ENCODE results near the gene COL20A1.
A peak's percentile ranks its signal among the peaks of the same experiment; 100 is the strongest.

COL20A1 gene

DNA sequence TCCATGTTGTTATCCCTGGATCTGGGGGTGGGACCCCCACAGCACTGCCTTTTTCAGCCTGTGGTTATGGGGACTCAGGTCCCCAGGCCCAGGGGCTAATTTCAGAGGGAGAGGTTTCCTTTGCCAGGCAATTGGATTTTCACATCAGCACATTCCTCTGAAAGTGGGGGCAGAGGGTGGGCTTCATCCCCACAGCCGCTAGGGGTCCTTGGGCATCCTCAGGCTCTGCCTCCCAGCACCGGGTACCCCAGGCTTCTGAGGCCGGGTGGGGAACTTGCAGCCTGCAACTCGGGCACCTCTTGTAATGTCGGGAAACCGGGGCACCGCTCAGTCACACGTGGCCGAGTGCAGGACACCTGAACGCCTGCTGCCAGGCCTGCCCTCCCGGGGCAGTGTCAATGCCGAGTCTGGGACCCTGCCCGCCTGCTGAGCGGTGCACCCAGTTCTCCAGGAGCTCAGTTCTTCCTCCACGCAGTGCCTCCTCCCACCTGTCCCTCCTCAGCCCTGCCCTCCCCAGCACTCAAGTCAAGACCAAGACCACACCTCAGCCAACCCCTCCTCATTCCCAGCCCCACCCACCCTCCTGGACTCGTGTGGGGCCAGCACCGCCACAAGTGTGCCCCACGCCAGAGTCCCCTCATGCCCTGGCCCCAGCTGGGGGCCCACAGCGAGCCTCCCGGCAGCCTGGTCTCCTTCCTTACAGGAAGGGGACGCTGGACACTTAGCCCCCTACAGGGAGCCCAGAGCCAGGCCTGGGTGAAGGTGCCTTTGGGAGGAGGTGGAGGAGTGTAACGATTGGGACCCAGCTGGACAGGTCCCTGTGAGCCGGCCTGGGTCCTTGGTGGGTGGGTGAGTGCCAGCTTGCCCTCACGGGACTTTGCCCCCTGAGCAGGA is 77.0 kb downstream of the COL20A1 start:
- no peak for DNase-seq (ENCODE audit: low read depth)
- no peak overlapping the region for H3K4me3 ChIP-seq (ENCODE audit: low read depth, low read length)
- TF ChIP-seq, protein P1, sequence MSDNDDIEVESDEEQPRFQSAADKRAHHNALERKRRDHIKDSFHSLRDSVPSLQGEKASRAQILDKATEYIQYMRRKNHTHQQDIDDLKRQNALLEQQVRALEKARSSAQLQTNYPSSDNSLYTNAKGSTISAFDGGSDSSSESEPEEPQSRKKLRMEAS (IDR thresholded peaks at IDR 0.05; ENCODE audit: low read depth, low read length): no peak
- TF ChIP-seq POLR2A (IDR thresholded peaks at IDR 0.05; ENCODE audit: extremely low read depth, insufficient read length) (no peak), MYC (IDR thresholded peaks at IDR 0.05; ENCODE audit: low read depth, low read length) (no peak)
- TF ChIP-seq, protein P2, sequence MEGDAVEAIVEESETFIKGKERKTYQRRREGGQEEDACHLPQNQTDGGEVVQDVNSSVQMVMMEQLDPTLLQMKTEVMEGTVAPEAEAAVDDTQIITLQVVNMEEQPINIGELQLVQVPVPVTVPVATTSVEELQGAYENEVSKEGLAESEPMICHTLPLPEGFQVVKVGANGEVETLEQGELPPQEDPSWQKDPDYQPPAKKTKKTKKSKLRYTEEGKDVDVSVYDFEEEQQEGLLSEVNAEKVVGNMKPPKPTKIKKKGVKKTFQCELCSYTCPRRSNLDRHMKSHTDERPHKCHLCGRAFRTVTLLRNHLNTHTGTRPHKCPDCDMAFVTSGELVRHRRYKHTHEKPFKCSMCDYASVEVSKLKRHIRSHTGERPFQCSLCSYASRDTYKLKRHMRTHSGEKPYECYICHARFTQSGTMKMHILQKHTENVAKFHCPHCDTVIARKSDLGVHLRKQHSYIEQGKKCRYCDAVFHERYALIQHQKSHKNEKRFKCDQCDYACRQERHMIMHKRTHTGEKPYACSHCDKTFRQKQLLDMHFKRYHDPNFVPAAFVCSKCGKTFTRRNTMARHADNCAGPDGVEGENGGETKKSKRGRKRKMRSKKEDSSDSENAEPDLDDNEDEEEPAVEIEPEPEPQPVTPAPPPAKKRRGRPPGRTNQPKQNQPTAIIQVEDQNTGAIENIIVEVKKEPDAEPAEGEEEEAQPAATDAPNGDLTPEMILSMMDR (IDR thresholded peaks at IDR 0.05; ENCODE audit: low read depth, low read length): peak; percentile 15

DNA sequence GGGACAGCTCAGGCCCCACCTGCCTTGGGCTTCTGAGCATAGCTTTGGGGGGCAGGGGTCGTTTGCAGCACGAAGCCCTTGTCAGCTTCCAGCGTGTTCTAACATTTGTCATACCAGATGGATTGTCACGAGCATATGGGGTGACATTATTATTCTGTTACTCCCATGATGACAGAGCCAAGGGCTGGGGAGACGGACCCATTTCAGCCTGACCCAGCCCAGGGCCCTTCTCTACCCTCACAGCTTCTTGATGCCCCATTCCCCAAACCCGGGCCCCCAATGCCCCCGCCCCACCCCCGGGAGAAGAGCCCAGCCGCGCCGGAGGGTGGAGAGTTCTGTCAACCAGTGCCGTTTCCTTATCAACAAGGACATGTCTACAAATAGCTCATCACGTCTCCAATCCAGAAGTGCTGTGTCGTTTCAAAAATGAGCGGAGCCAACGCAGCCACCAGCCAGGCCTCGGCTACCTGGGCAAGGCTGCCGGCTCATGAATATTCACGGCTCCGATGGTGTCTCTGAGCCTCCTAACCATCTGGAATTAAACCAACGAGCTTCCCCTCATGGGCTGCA is 77.7 kb downstream of the COL20A1 start:
- no peak overlapping the region for H3K4me3 ChIP-seq (ENCODE audit: low read depth, low read length)
- TF ChIP-seq, protein P1 (IDR thresholded peaks at IDR 0.05; ENCODE audit: low read depth, low read length): no peak
- no peak for TF ChIP-seq POLR2A (IDR thresholded peaks at IDR 0.05; ENCODE audit: extremely low read depth, insufficient read length)
- TF ChIP-seq, protein P2 (IDR thresholded peaks at IDR 0.05; ENCODE audit: low read depth, low read length): no peak
- TF ChIP-seq MYC (IDR thresholded peaks at IDR 0.05; ENCODE audit: low read depth, low read length): no peak
- no peak for DNase-seq (ENCODE audit: low read depth)

DNA sequence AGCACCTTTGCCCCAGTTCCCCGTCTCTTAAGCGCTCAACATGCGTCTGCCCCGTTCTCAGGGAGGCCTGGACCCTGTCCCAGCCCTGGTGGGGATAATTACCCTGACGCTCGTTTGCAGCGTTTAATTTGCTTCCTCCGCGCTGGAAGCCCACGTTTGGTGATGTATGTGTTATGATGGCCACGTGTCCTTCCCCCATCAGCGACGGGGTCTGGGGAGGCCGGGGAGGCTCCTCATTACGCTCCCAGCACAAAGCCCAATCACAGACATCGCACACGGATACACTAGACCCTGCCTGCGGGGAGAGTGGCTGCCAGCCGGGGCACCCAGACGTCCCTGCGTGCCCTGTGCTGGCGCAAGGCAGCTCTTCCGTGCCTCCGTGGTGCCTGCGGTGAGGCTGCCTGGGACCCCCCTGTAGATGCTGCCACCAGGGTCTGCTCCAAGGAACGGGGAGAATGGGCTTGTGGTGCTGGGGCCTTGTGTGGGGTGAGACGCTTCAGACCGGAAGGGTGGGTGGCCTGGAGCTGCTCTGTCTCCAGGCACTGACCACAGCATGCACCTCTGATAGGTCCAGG is 78.4 kb downstream of the COL20A1 start:
- TF ChIP-seq, protein P1 (IDR thresholded peaks at IDR 0.05; ENCODE audit: low read depth, low read length): no peak
- TF ChIP-seq POLR2A (IDR thresholded peaks at IDR 0.05; ENCODE audit: extremely low read depth, insufficient read length) (no peak), MYC (IDR thresholded peaks at IDR 0.05; ENCODE audit: low read depth, low read length) (no peak)
- TF ChIP-seq, protein P2 (IDR thresholded peaks at IDR 0.05; ENCODE audit: low read depth, low read length): no peak
- H3K4me3 ChIP-seq (ENCODE audit: low read depth, low read length): no peak overlapping the region

DNA sequence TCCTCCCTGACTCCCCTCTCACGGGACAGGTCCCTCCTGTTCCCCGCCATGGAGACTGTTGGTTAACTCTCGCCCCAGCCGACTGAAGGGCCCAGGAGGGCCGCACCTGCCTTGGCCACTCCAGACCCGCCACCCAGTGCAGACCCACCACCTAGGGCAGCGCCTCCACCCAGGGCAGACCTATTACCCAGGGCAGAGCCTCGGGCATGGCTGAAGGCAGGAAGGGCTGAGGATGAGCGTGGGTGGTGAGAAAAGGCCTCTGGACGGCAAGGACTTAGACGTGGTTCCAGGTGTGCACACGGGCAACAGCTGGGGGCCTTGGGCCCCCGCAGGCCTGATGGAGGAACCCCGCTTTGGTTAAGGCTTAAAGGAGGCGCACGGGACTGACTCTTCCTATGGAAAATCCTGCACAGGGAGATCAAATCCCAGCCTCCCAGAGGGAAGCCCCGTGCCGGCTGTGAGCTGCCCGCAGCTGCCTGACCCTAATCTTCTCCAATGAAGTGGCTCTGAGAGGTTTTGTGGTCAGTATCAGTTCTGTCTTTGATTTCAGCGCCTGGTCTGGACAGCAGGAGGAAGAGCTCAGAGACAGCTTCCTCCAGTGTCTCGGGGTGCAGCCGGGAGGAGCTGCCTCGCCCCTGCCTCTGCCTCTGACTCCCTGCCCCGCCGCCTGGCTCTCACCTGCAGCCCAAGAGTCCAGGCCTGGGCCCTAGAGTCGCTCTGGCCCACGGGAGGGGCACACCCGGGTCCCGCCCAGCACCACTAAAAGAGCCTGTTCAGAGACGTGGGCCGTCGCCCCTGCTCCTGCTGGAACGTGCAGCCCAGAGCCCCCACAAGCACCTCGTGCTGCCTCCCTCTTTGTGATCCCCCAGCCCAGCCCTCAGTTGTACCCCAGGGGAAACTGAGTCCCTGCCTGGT is 80.2 kb downstream of the COL20A1 start:
- no peak for DNase-seq (ENCODE audit: low read depth)
- no peak overlapping the region for H3K4me3 ChIP-seq (ENCODE audit: low read depth, low read length)
- no peak for TF ChIP-seq POLR2A (IDR thresholded peaks at IDR 0.05; ENCODE audit: extremely low read depth, insufficient read length)
- TF ChIP-seq, protein P2 (IDR thresholded peaks at IDR 0.05; ENCODE audit: low read depth, low read length): no peak
- TF ChIP-seq MYC (IDR thresholded peaks at IDR 0.05; ENCODE audit: low read depth, low read length): no peak
- TF ChIP-seq, protein P1 (IDR thresholded peaks at IDR 0.05; ENCODE audit: low read depth, low read length): no peak

More for the DNA sequence above, 78.4 kb downstream of the COL20A1 start:
- no peak for DNase-seq (ENCODE audit: low read depth)

DNA sequence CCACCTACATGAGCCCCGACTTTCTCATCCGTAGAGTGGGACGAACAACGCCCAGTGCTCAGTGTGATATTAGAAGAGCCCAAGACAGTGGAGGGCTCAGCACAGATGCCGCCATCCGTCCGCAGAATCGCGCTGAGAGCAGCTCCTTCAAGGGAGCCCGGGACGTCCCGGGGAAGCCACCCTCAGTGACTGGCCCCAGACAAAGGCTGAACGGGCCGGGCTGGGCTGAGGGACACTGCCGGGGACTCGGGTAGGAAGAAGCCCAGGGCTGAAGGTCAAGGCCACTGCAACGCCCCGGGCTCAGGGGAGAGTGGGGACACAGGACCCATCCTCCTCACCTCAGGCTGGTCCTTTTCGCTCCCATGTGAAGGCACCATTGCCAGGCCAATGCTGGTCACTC is 81.0 kb downstream of the COL20A1 start:
- TF ChIP-seq, protein P2 (IDR thresholded peaks at IDR 0.05; ENCODE audit: low read depth, low read length): no peak
- TF ChIP-seq, protein P1 (IDR thresholded peaks at IDR 0.05; ENCODE audit: low read depth, low read length): no peak
- TF ChIP-seq MYC (IDR thresholded peaks at IDR 0.05; ENCODE audit: low read depth, low read length): no peak
- TF ChIP-seq POLR2A (IDR thresholded peaks at IDR 0.05; ENCODE audit: extremely low read depth, insufficient read length): no peak
- DNase-seq (ENCODE audit: low read depth): no peak
- H3K4me3 ChIP-seq (ENCODE audit: low read depth, low read length): no peak overlapping the region

Measured in NB4 (cell line).